GM23338 (cell line): ENCODE measurements around the gene IGDCC3. TPM values are rescaled to one million over a fixed set of nuclear protein-coding genes. Genes with fewer than 3 reads are reported as not detected.

ENCODE experiments used
- ATAC-seq: fragments of 200-7000 bp; cut with Tn5 transposase; 3 replicates; pipeline ENCODE4 v1.9.1; 2020
- DNase-seq: peaks from one replicate; pipeline ENCODE4 v3.0.0-alpha.2; 2015; ENCODE audit warnings: low spot score
- H2AFZ ChIP-seq: fragments of 200-600 bp; sonication (generic); 2 replicates; pipeline ENCODE4 v1.8.0; 2016; ENCODE audit warnings: antibody characterized with exemption, mild to moderate bottlenecking, moderate library complexity
- H3F3A ChIP-seq: fragments of 200-600 bp; sonication (generic); replicated peaks from 2 replicates; pipeline ENCODE4 v1.8.0; 2017; ENCODE audit warnings: antibody characterized with exemption, mixed run types, low read depth
- H3K27ac ChIP-seq: fragments of 200-600 bp; sonication (generic); 2 replicates; pipeline ENCODE4 v1.6.1; 2016; ENCODE audit warnings: low read depth
- H3K27me3 ChIP-seq: fragments of 200-600 bp; sonication (generic); 2 replicates; pipeline ENCODE4 v1.8.0; 2016; ENCODE audit warnings: mild to moderate bottlenecking, mixed run types, moderate library complexity; ENCODE audit not compliant: insufficient read depth
- H3K36me3 ChIP-seq: fragments of 200-600 bp; sonication (generic); 2 replicates; pipeline ENCODE4 v1.8.0; 2016; ENCODE audit warnings: mild to moderate bottlenecking; ENCODE audit not compliant: insufficient read depth
- H3K4me1 ChIP-seq: fragments of 200-600 bp; sonication (generic); 2 replicates; pipeline ENCODE4 v1.8.0; 2016; ENCODE audit warnings: mild to moderate bottlenecking, moderate library complexity; ENCODE audit not compliant: insufficient read depth
- H3K4me2 ChIP-seq: fragments of 200-600 bp; sonication (generic); 2 replicates; pipeline ENCODE4 v1.7.1; 2017; ENCODE audit warnings: mixed run types
- H3K4me3 ChIP-seq: fragments of 200-600 bp; sonication (generic); 2 replicates; pipeline ENCODE4 v1.6.1; 2016; ENCODE audit warnings: mixed run types
- H3K79me2 ChIP-seq: fragments of 200-600 bp; sonication (generic); replicated peaks from 2 replicates; pipeline ENCODE4 v1.8.0; 2017; ENCODE audit warnings: mild to moderate bottlenecking; ENCODE audit not compliant: insufficient read depth
- H3K9me2 ChIP-seq: fragments of 200-600 bp; sonication (generic); 2 replicates; pipeline ENCODE4 v1.8.0; 2017; ENCODE audit not compliant: insufficient read depth
- H4K20me1 ChIP-seq: fragments of 200-600 bp; sonication (generic); replicated peaks from 2 replicates; pipeline ENCODE4 v1.8.0; 2017; ENCODE audit warnings: mild to moderate bottlenecking; ENCODE audit not compliant: insufficient read depth
- H3K27ac Mint-ChIP-seq: 2 replicates; pipeline ENCODE4 v1.8.0; 2020; ENCODE audit warnings: inconsistent platforms, mild to moderate bottlenecking, moderate library complexity, mixed read lengths
- H3K27me3 Mint-ChIP-seq: 3 replicates; pipeline ENCODE4 v1.8.0; 2022; ENCODE audit warnings: low read depth, mild to moderate bottlenecking, moderate library complexity, mixed read lengths, inconsistent platforms; ENCODE audit not compliant: insufficient read depth, poor library complexity
- H3K36me3 Mint-ChIP-seq: 3 replicates; pipeline ENCODE4 v1.8.0; 2021; ENCODE audit warnings: low read depth, mild to moderate bottlenecking, inconsistent platforms, moderate library complexity, mixed read lengths
- H3K4me1 Mint-ChIP-seq: 3 replicates; pipeline ENCODE4 v1.8.0; 2020; ENCODE audit warnings: mild to moderate bottlenecking, inconsistent platforms, mixed read lengths
- H3K4me3 Mint-ChIP-seq: 3 replicates; pipeline ENCODE4 v1.8.0; 2021; ENCODE audit warnings: moderate library complexity, mild to moderate bottlenecking, inconsistent platforms, mixed read lengths
- H3K9me3 Mint-ChIP-seq: 3 replicates; pipeline ENCODE4 v1.8.0; 2020; ENCODE audit warnings: moderate library complexity, mild to moderate bottlenecking, inconsistent platforms, mixed read lengths
- CREB1 ChIP-seq: fragments of 250-450 bp; sonication (Bioruptor Pico); IDR thresholded peaks from 2 replicates; pipeline ENCODE4 v1.5.0; 2020; ENCODE audit warnings: low read depth, mild to moderate bottlenecking, moderate library complexity
- ETS1 ChIP-seq: IDR thresholded peaks from 2 replicates; pipeline ENCODE4 v1.6.1; 2016; ENCODE audit warnings: antibody characterized with exemption
- EZH2 ChIP-seq: fragments of 200-600 bp; sonication (generic); IDR thresholded peaks from one replicate; pipeline ENCODE4 v1.8.0; 2017; ENCODE audit warnings: antibody characterized with exemption, mild to moderate bottlenecking, low read depth; ENCODE audit not compliant: unreplicated experiment
- EZH2phosphoT487 ChIP-seq: fragments of 200-600 bp; sonication (generic); IDR thresholded peaks from one replicate; pipeline ENCODE4 v1.8.1; 2018; ENCODE audit warnings: antibody characterized with exemption; ENCODE audit not compliant: unreplicated experiment
- JUNB ChIP-seq: IDR thresholded peaks from one replicate; pipeline ENCODE4 v1.6.1; 2016; ENCODE audit warnings: antibody characterized with exemption; ENCODE audit not compliant: unreplicated experiment
- NANOG ChIP-seq: IDR thresholded peaks from 2 replicates; pipeline ENCODE4 v1.6.1; 2016; ENCODE audit warnings: antibody characterized with exemption, borderline replicate concordance
- POLR2AphosphoS5 ChIP-seq: IDR thresholded peaks from 2 replicates; pipeline ENCODE4 v1.6.1; 2016; ENCODE audit warnings: antibody characterized with exemption, low read depth
- REST ChIP-seq: IDR thresholded peaks from one replicate; pipeline ENCODE4 v1.6.1; 2018; ENCODE audit warnings: antibody characterized with exemption; ENCODE audit not compliant: unreplicated experiment
- ZNF114 ChIP-seq: fragments of 250-450 bp; sonication (Bioruptor Pico); IDR thresholded peaks from 2 replicates; pipeline ENCODE4 v1.5.0; 2020; ENCODE audit warnings: mild to moderate bottlenecking, moderate library complexity
- ZNF331 ChIP-seq: fragments of 250-450 bp; sonication (Bioruptor Pico); IDR thresholded peaks from 2 replicates; pipeline ENCODE4 v1.5.0; 2020; ENCODE audit warnings: low read depth, mild to moderate bottlenecking, moderate library complexity
- polyA plus RNA-seq: library from polyadenylated mRNA; unstranded; fragments of >200 nt; fragmentation: Nextera tagmentation; extraction: Ambion mirVana; gene quantifications from 2 replicates; pipeline ENCODE4 v1.2.1, GENCODE V29; 2016
- total RNA-seq: library from RNA; depleted of rRNA; stranded (reverse); fragments of >200 nt; shearing (Covaris generic); gene quantifications from 2 replicates; pipeline ENCODE4 v1.2.3, GENCODE V29; 2014
- TF ChIP-seq, protein P1 (sequence below), 2 experiments: fragments of 200-600 bp in 1 of 2; sonication (generic) in 1 of 2; conservative IDR thresholded peaks; 2 replicates each; pipeline versions ENCODE4 v1.5.1 to v1.6.1; 2016 to 2017; ENCODE audit warnings: antibody characterized with exemption in 2 of 2, low read depth in 2 of 2, mild to moderate bottlenecking in 2 of 2, moderate library complexity in 1 of 2
- TF ChIP-seq, protein P2 (sequence below): fragments of 250-450 bp; sonication (Bioruptor Pico); IDR thresholded peaks from 2 replicates; pipeline ENCODE4 v1.5.0; 2020; ENCODE audit warnings: mild to moderate bottlenecking, moderate library complexity

Gene IGDCC3
- total and polyA plus RNA-seq, 2 experiments from 2014 or later: 15.3 to 30.7 TPM

DNA sequence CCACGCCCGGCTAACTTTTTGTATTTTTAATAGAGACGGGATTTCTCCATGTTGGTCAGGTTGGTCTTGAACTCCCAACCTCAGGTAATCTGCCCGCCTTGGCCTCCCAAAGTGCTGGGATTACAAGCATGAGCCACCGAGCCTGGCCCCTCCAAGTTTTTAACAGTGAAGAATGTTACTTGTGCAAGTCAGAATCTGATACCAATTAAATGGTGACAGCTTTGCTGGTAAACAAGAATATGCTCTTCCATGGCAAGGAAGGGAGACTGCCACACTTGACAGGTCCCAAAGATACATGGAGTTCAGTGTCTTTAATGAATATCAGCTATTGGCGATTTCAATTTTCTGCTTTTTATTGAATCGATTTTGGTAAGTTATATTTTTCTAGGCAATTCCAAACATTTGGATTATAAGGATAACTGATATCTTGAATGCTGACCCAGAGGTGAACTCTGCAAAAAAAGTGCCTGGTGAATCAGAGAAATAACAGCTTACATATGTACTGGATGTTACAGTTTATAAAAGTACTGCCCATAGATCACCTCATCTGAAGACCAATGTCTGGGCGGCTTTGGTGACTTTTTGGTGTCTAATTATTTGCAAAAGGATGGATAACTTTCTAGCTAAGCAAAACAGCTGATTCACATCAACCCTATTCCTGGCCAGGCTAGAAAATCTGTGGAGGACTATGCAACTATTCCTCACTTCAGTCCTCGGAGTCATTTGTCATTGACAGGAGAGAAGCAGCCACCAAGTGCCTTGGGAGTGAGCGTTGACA lies 92.3 kb downstream of the IGDCC3 start:
- no peaks in the 10 kb centered on the region for H3K36me3 ChIP-seq
- no peak for ATAC-seq
- H3K79me2 ChIP-seq: no peaks in the 10 kb centered on the region
- H3K9me2 ChIP-seq: peaks cover 5% of the 10 kb centered on the region; the same call in 1 of the 2 replicates
- H3K4me1 ChIP-seq: peaks cover 14% of the 10 kb centered on the region
- no peak overlapping the region for H3K27ac Mint-ChIP-seq
- DNase-seq: no peak
- H3K4me2 ChIP-seq: peak overlapping the region; percentile 82
- no peaks in the 10 kb centered on the region for H4K20me1 ChIP-seq
- H3K9me3 Mint-ChIP-seq: no peaks in the 10 kb centered on the region
- 0 out of 2 replicates have a peak, but pooled peaks cover 6% of the 10 kb centered on the region for H3F3A ChIP-seq
- no peaks in the 10 kb centered on the region for H3K36me3 Mint-ChIP-seq
- H3K27ac ChIP-seq: no peak overlapping the region
- H3K27me3 Mint-ChIP-seq: peaks cover 13% of the 10 kb centered on the region
- peaks cover 14% of the 10 kb centered on the region for H3K4me1 Mint-ChIP-seq
- H3K27me3 ChIP-seq: peaks cover 29% of the 10 kb centered on the region
- peak overlapping the region; percentile 90 for H3K4me3 ChIP-seq
- TF ChIP-seq POLR2AphosphoS5 (no peak), ZNF331 (no peak), JUNB (no peak), NANOG (no peak), EZH2 (no peak), ETS1 (no peak), REST (no peak), ZNF114 (CRISPR knock-in tag) (no peak), EZH2phosphoT487 (no peak), CREB1 (CRISPR knock-in tag) (no peak)
- TF ChIP-seq, protein P1, sequence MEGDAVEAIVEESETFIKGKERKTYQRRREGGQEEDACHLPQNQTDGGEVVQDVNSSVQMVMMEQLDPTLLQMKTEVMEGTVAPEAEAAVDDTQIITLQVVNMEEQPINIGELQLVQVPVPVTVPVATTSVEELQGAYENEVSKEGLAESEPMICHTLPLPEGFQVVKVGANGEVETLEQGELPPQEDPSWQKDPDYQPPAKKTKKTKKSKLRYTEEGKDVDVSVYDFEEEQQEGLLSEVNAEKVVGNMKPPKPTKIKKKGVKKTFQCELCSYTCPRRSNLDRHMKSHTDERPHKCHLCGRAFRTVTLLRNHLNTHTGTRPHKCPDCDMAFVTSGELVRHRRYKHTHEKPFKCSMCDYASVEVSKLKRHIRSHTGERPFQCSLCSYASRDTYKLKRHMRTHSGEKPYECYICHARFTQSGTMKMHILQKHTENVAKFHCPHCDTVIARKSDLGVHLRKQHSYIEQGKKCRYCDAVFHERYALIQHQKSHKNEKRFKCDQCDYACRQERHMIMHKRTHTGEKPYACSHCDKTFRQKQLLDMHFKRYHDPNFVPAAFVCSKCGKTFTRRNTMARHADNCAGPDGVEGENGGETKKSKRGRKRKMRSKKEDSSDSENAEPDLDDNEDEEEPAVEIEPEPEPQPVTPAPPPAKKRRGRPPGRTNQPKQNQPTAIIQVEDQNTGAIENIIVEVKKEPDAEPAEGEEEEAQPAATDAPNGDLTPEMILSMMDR (conservative IDR thresholded peaks at IDR 0.05; ENCODE audit: low read depth in 2 of 2): no peak
- TF ChIP-seq, protein P2, sequence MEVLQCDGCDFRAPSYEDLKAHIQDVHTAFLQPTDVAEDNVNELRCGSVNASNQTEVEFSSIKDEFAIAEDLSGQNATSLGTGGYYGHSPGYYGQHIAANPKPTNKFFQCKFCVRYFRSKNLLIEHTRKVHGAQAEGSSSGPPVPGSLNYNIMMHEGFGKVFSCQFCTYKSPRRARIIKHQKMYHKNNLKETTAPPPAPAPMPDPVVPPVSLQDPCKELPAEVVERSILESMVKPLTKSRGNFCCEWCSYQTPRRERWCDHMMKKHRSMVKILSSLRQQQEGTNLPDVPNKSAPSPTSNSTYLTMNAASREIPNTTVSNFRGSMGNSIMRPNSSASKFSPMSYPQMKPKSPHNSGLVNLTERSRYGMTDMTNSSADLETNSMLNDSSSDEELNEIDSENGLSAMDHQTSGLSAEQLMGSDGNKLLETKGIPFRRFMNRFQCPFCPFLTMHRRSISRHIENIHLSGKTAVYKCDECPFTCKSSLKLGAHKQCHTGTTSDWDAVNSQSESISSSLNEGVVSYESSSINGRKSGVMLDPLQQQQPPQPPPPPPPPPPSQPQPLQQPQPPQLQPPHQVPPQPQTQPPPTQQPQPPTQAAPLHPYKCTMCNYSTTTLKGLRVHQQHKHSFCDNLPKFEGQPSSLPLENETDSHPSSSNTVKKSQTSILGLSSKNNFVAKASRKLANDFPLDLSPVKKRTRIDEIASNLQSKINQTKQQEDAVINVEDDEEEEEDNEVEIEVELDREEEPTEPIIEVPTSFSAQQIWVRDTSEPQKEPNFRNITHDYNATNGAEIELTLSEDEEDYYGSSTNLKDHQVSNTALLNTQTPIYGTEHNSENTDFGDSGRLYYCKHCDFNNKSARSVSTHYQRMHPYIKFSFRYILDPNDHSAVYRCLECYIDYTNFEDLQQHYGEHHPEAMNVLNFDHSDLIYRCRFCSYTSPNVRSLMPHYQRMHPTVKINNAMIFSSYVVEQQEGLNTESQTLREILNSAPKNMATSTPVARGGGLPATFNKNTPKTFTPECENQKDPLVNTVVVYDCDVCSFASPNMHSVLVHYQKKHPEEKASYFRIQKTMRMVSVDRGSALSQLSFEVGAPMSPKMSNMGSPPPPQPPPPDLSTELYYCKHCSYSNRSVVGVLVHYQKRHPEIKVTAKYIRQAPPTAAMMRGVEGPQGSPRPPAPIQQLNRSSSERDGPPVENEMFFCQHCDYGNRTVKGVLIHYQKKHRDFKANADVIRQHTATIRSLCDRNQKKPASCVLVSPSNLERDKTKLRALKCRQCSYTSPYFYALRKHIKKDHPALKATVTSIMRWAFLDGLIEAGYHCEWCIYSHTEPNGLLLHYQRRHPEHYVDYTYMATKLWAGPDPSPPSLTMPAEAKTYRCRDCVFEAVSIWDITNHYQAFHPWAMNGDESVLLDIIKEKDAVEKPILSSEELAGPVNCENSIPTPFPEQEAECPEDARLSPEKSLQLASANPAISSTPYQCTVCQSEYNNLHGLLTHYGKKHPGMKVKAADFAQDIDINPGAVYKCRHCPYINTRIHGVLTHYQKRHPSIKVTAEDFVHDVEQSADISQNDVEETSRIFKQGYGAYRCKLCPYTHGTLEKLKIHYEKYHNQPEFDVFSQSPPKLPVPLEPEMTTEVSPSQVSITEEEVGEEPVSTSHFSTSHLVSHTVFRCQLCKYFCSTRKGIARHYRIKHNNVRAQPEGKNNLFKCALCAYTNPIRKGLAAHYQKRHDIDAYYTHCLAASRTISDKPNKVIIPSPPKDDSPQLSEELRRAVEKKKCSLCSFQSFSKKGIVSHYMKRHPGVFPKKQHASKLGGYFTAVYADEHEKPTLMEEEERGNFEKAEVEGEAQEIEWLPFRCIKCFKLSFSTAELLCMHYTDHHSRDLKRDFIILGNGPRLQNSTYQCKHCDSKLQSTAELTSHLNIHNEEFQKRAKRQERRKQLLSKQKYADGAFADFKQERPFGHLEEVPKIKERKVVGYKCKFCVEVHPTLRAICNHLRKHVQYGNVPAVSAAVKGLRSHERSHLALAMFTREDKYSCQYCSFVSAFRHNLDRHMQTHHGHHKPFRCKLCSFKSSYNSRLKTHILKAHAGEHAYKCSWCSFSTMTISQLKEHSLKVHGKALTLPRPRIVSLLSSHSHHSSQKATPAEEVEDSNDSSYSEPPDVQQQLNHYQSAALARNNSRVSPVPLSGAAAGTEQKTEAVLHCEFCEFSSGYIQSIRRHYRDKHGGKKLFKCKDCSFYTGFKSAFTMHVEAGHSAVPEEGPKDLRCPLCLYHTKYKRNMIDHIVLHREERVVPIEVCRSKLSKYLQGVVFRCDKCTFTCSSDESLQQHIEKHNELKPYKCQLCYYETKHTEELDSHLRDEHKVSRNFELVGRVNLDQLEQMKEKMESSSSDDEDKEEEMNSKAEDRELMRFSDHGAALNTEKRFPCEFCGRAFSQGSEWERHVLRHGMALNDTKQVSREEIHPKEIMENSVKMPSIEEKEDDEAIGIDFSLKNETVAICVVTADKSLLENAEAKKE: no peak
- peak overlapping the region; percentile 100 for H2AFZ ChIP-seq
- H3K4me3 Mint-ChIP-seq: peak overlapping the region; percentile 81
